CD4-positive, CD25-positive, alpha-beta regulatory T cell (primary cell): ENCODE results near the gene HABP4. TPM values are rescaled to one million over a fixed set of nuclear protein-coding genes. Genes with fewer than 3 reads are reported as not detected.

Source experiments
- ATAC-seq, 2 donors: fragments of 150-1000 bp; cut with Tn5 transposase; one replicate each; pipeline ENCODE4 v1.10.0; 2021; ENCODE audit warnings: low read depth in 2 of 2, moderate number of reproducible peaks in 2 of 2, moderate library complexity in 1 of 2
- DNase-seq, 3 donors: peaks; one replicate each; pipeline versions ENCODE4 v3.0.0 to v3.0.0-alpha.2; 2012 to 2022; ENCODE audit warnings: mixed read lengths in 1 of 3
- H3K27ac ChIP-seq: one replicate; pipeline ENCODE4 v1.7.0; 2013; ENCODE audit warnings: mild to moderate bottlenecking, low read length; ENCODE audit not compliant: insufficient read depth, poor library complexity, severe bottlenecking
- H3K27me3 ChIP-seq: one replicate; pipeline ENCODE4 v1.7.0; 2013; ENCODE audit warnings: low read length; ENCODE audit not compliant: control insufficient read depth, insufficient read depth
- H3K36me3 ChIP-seq: one replicate; pipeline ENCODE4 v1.7.0; 2013; ENCODE audit warnings: mild to moderate bottlenecking, low read length, moderate library complexity; ENCODE audit not compliant: control insufficient read depth, insufficient read depth
- H3K4me1 ChIP-seq: 2 replicates; pipeline ENCODE4 v1.7.0; 2013; ENCODE audit warnings: mild to moderate bottlenecking, low read length; ENCODE audit not compliant: insufficient read depth, control insufficient read depth, poor library complexity, severe bottlenecking
- H3K4me3 ChIP-seq: one replicate; pipeline ENCODE4 v1.7.0; 2013; ENCODE audit warnings: low read depth, mild to moderate bottlenecking, low read length, moderate library complexity
- H3K9me3 ChIP-seq, 2 experiments: 1 replicate in 1 of 2; 2 replicates in 1 of 2; pipeline ENCODE4 v1.7.0; 2013; ENCODE audit warnings: low read length in 2 of 2, mild to moderate bottlenecking in 1 of 2, moderate library complexity in 1 of 2; ENCODE audit not compliant: control insufficient read depth in 2 of 2
- H3K27ac Mint-ChIP-seq, 3 donors: one replicate each; pipeline ENCODE4 v1.8.0; 2020 to 2022; ENCODE audit warnings: mild to moderate bottlenecking in 3 of 3, mixed read lengths in 3 of 3, moderate library complexity in 2 of 3
- H3K27me3 Mint-ChIP-seq: one replicate; pipeline ENCODE4 v1.8.0; 2022; ENCODE audit warnings: mild to moderate bottlenecking, mixed read lengths
- H3K36me3 Mint-ChIP-seq: one replicate; pipeline ENCODE4 v1.8.0; 2020; ENCODE audit warnings: mixed read lengths
- H3K4me1 Mint-ChIP-seq, 4 donors: one replicate each; pipeline ENCODE4 v1.8.0; 2020 to 2022; ENCODE audit warnings: mixed read lengths in 4 of 4, mild to moderate bottlenecking in 1 of 4
- H3K4me3 Mint-ChIP-seq, 4 donors: one replicate each; pipeline ENCODE4 v1.8.0; 2020 to 2022; ENCODE audit warnings: mild to moderate bottlenecking in 4 of 4, mixed read lengths in 4 of 4, moderate library complexity in 3 of 4
- H3K9me3 Mint-ChIP-seq, 7 donors: one replicate each; pipeline ENCODE4 v1.8.0; 2020 to 2022; ENCODE audit warnings: mixed read lengths in 7 of 7, mild to moderate bottlenecking in 3 of 7, moderate library complexity in 2 of 7
- polyA plus RNA-seq, 4 donors: library from polyadenylated mRNA; unstranded; fragments of 300-500 nt; fragmentation: Illumina TruSeq; gene quantifications; one replicate each; pipeline ENCODE4 v1.2.3, GENCODE V29; 2021
- total RNA-seq: library from RNA; stranded (reverse); gene quantifications from one replicate; pipeline ENCODE4 v1.2.3, GENCODE V29; 2022

Gene HABP4
- total and polyA plus RNA-seq, 5 donors from 2014 or later = 19.8 to 25.5 (median 21.2) TPM

DNA sequence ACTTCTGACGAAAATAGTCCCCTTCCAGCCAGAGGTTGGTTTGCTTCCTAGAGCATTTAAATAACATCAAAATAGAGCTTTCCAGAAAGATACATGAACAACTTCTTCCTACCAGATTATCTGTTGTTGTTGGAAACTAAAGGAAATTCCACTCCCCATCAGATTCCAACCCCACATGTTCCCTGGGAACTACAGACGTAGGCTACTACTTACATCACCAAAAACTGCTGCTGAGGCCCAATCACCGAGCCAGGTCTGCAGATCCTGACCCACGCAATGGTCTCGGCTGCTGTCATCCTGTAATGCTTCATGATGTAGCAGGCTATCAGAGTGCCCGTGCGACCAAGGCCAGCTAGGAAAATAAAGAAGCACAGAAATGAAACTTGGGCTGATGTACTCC, 73.4 kb downstream of the HABP4 start:
- no peak overlapping the region for H3K27ac ChIP-seq
- H3K27me3 ChIP-seq = no peaks in the 10 kb centered on the region
- peaks cover 23% of the 10 kb centered on the region for H3K36me3 Mint-ChIP-seq
- no peaks in the 10 kb centered on the region for H3K4me1 ChIP-seq
- H3K27ac Mint-ChIP-seq = peak overlapping the region in 1 of 3 donors; percentile 30
- H3K9me3 Mint-ChIP-seq = peaks cover 0 to 2% (median 0%) of the 10 kb centered on the region in 7 donors
- H3K4me1 Mint-ChIP-seq = peaks cover 0 to 15% (median 7%) of the 10 kb centered on the region in 4 donors
- H3K36me3 ChIP-seq = no peaks in the 10 kb centered on the region
- DNase-seq = no peak
- H3K4me3 Mint-ChIP-seq = no peak overlapping the region
- no peaks in the 10 kb centered on the region for H3K9me3 ChIP-seq
- no peak for ATAC-seq
- peaks cover 4% of the 10 kb centered on the region for H3K27me3 Mint-ChIP-seq
- H3K4me3 ChIP-seq = no peak overlapping the region

DNA sequence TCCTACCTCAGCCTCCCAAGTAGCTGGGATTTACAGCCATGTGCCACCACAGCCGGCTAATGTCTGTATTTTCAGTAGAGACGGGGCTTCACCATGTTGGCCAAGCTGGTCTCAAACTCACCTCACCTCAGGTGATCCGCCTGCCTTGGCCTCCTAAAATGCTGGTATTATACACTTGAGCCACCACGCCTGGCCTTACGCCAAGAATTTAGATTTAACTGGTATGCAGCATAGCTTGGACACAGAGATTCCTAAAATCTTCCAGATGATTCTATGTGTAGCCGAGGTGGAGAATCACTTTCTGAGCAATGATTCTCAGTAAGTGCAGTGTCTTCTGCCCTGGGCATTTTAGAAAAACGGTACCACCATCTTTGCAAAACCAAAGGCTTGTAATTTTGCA, 74.1 kb downstream of the HABP4 start:
- Histone ChIP-seq H3K9me3 (no peaks in the 10 kb centered on the region), H3K27me3 (no peaks in the 10 kb centered on the region), H3K4me3 (no peak overlapping the region), H3K36me3 (no peaks in the 10 kb centered on the region), H3K4me1 (no peaks in the 10 kb centered on the region), H3K27ac (no peak overlapping the region)
- H3K27ac Mint-ChIP-seq = no peak overlapping the region
- ATAC-seq (no peak), DNase-seq (no peak)
- H3K9me3 Mint-ChIP-seq = peaks cover 0 to 2% (median 0%) of the 10 kb centered on the region in 7 donors
- H3K36me3 Mint-ChIP-seq = peaks cover 23% of the 10 kb centered on the region
- H3K4me1 Mint-ChIP-seq = peaks cover 0 to 15% (median 7%) of the 10 kb centered on the region in 4 donors
- peaks cover 4% of the 10 kb centered on the region for H3K27me3 Mint-ChIP-seq
- H3K4me3 Mint-ChIP-seq = no peak overlapping the region

DNA sequence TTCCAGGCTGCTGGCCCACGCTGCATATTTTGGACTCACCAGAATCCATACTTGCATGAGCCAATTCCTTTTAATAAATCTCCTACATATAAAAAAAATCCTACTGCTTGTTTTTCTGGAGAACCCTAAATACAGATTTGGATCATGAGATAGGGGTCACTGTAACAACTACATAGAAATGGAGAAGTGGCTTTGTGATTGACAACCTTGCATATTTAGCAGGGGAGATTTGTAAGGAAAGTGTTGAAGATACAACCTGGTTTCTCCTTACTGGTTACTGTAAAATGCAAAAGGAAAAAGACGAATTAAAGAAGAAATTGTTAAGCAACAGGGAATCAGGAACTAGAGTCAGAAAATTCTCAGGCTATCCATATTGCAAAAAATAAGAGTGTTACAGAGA, 74.8 kb downstream of the HABP4 start:
- H3K27ac ChIP-seq = no peak overlapping the region
- H3K27ac Mint-ChIP-seq = no peak overlapping the region
- peaks cover 0 to 2% (median 0%) of the 10 kb centered on the region in 7 donors for H3K9me3 Mint-ChIP-seq
- H3K36me3 Mint-ChIP-seq = peaks cover 20% of the 10 kb centered on the region
- DNase-seq = no peak
- no peaks in the 10 kb centered on the region for H3K36me3 ChIP-seq
- no peaks in the 10 kb centered on the region for H3K27me3 ChIP-seq
- H3K4me3 Mint-ChIP-seq = no peak overlapping the region
- peaks cover 0 to 15% (median 7%) of the 10 kb centered on the region in 4 donors for H3K4me1 Mint-ChIP-seq
- ATAC-seq = no peak
- no peaks in the 10 kb centered on the region for H3K4me1 ChIP-seq
- no peaks in the 10 kb centered on the region for H3K9me3 ChIP-seq
- peaks cover 4% of the 10 kb centered on the region for H3K27me3 Mint-ChIP-seq
- no peak overlapping the region for H3K4me3 ChIP-seq

DNA sequence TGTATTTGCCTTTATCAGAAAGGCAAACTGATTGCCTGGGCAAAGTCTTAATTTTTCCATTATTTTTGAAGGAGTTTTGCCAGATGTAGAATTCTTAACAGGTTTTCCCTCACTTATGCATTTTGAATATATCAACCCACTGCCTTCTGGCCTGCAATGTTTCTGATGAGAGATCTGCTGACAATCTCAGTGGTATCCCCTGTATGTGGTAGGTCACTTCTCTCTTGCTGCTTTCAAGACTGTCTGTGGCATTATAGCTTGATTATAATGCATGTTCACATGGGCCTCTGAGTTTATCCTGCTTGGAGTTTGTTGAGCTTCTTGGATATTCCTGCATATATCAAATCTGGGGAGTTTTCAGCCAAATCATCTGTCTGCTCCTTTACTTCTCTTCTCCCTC, 82.2 kb downstream of the HABP4 start:
- Mint-ChIP-seq H3K27me3 (peaks cover 4% of the 10 kb centered on the region), H3K27ac (no peak overlapping the region), H3K9me3 (no peaks in the 10 kb centered on the region), H3K4me1 (peaks cover 0 to 2% (median 0%) of the 10 kb centered on the region in 4 donors), H3K36me3 (peaks cover 38% of the 10 kb centered on the region), H3K4me3 (no peak overlapping the region)
- no peak for DNase-seq
- H3K4me3 ChIP-seq = no peak overlapping the region
- no peak overlapping the region for H3K27ac ChIP-seq
- no peaks in the 10 kb centered on the region for H3K27me3 ChIP-seq
- no peak for ATAC-seq
- peaks cover 2% of the 10 kb centered on the region for H3K36me3 ChIP-seq
- no peaks in the 10 kb centered on the region for H3K9me3 ChIP-seq
- no peaks in the 10 kb centered on the region for H3K4me1 ChIP-seq

DNA sequence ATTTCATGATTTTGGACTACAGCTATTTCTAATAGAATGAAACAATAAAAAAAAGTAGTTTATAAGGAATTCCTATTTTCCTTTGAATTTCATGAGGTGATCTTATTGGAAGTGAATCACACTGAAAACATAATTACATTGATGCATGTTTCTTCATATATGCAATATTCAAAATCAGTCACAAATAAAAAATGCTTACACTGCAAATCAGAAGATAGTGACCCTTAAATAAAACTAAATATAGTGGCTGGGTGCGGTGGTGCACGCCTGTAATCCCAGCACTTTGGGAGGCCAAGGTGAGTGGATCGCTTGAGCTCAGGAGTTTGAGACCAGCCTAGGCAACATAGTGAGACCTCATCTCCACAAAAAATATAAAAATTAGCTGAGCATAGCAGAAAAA, 90.1 kb downstream of the HABP4 start:
- Histone ChIP-seq H3K36me3 (peaks cover 10% of the 10 kb centered on the region), H3K9me3 (no peaks in the 10 kb centered on the region), H3K4me3 (no peak overlapping the region), H3K27me3 (no peaks in the 10 kb centered on the region), H3K4me1 (no peaks in the 10 kb centered on the region), H3K27ac (no peak overlapping the region)
- DNase-seq (no peak), ATAC-seq (no peak)
- Mint-ChIP-seq H3K9me3 (no peaks in the 10 kb centered on the region), H3K36me3 (peaks cover 33% of the 10 kb centered on the region), H3K27ac (no peak overlapping the region), H3K27me3 (peaks cover 4% of the 10 kb centered on the region), H3K4me1 (no peaks in the 10 kb centered on the region), H3K4me3 (no peak overlapping the region)

Other genes with a start within 250 kb of the HABP4 start
- 1.5 TPM for gene HSD17B3, start 148.0 kb upstream of the HABP4 start, total RNA-seq
- not detected for gene HSD17B3, start 148.0 kb upstream of the HABP4 start, polyA plus RNA-seq
- gene SLC35D2, start 66.5 kb upstream of the HABP4 start, total RNA-seq = 36.0 TPM
- gene SLC35D2, start 66.5 kb upstream of the HABP4 start, polyA plus RNA-seq = 10 to 100 TPM; 22.5 to 41.8 (median 37.3) TPM
- 8.8 TPM for gene ZNF367, start 31.8 kb upstream of the HABP4 start, total RNA-seq
- gene ZNF367, start 31.8 kb upstream of the HABP4 start, polyA plus RNA-seq = 1 to 10 TPM; 1.1 to 1.6 (median 1.4) TPM
- 7.1 TPM for gene CDC14B, start 169.7 kb downstream of the HABP4 start, total RNA-seq
- 10 to 100 TPM in 2 of 4 donors, 1 to 10 TPM in 2; 7.4 to 17.7 (median 10.1) TPM for gene CDC14B, start 169.7 kb downstream of the HABP4 start, polyA plus RNA-seq
- 20.9 TPM for gene PRXL2C, start 205.1 kb downstream of the HABP4 start, total RNA-seq
- 10 to 100 TPM in 1 of 4 donors, 1 to 10 TPM in 3; 7.5 to 11.1 (median 9.6) TPM for gene PRXL2C, start 205.1 kb downstream of the HABP4 start, polyA plus RNA-seq